HG03571 (cell line): ENCODE data around the gene MRPL27.

ENCODE experiments used
- ATAC-seq: cut with Tn5 transposase; IDR thresholded peaks from one replicate; pipeline ENCODE4 v1.9.1; 2021; ENCODE audit not compliant: unreplicated experiment

Gene MRPL27

GRCh38 chr17:50361561-50362480, 11.2 kb downstream of the MRPL27 start:
- no peak for ATAC-seq

GRCh38 chr17:50360486-50361115, 12.4 kb downstream of the MRPL27 start:
- no peak for ATAC-seq

- no peak for ATAC-seq
These were observed 13.0 kb downstream of the MRPL27 start for GRCh38 chr17:50359998-50360461.

GRCh38 chr17:50359005-50359699, 13.8 kb downstream of the MRPL27 start:
- ATAC-seq, result no peak

GRCh38 chr17:50358177-50358576, 14.8 kb downstream of the MRPL27 start:
- ATAC-seq, result no peak

- no peak for ATAC-seq
These were observed 16.0 kb downstream of the MRPL27 start for GRCh38 chr17:50356892-50357510.

DNA sequence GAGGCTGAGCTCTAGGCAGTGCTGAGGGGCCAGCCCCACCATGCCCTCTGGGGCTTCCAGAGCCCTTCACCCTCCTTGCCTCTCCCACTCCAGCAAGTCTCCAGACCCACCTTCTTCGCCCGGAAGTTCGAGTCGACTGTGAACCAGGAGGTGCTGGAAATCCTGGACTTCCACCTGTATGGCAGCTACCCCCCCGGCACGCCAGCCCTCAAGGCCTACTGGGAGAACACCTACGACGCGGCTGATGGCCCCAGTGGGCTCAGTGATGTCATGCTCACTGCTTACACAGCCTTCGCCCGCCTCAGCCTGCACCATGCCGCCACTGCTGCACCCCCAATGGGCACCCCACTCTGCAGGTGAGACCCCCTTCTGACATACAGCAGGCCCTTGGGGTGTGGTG, 16.6 kb downstream of the MRPL27 start:
- ATAC-seq, result no peak

GRCh38 chr17:50355701-50356341, 17.2 kb downstream of the MRPL27 start:
- no peak for ATAC-seq

DNA sequence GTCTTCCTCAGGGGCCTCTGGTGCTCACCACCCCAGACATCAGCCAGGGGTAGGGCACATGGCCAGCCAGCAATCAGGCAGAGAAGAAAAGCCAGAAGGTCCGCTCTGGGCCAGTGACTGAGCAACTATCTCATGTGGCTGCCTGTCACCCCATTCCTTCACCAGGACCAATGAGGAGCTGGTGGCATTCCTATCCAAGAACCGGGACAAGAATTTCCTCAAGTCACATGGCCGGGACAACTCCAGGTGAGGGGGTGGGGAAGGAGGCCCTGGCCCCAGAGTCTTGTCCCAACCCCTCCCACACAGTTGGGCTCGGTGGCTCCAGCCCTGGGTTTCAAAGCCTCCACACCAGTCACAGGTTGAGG, 17.7 kb downstream of the MRPL27 start:
- ATAC-seq, result no peak

- ATAC-seq, result no peak
These were observed 18.2 kb downstream of the MRPL27 start for GRCh38 chr17:50354776-50355175.

GRCh38 chr17:50354198-50354597, 18.8 kb downstream of the MRPL27 start:
- no peak for ATAC-seq

DNA sequence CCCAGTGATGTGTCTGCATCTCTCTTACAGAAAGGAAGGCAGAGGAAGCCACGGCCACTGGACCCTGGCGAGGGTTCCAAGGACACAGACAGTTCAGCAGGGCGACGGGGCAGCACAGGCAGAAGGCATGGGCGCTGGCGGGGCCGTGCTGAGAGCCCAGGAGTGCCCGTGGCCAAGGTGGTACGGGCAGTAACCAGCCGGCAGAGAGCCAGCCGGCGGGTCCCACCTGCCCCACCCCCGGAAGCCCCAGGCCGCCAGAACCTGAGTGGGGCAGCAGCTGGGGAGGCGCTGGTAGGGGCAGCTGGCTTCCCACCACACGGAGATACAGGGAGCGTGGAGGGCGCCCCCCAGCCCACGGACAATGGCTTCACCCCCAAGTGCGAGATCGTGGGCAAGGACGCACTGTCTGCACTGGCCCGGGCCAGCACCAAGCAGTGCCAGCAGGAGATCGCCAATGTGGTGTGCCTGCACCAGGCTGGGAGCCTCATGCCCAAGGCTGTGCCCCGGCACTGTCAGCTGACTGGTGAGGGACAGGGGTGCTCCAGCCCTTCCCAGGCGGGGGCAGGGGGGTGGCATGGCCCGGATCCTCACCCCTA, 19.3 kb downstream of the MRPL27 start:
- ATAC-seq, result no peak

- ATAC-seq, result no peak
These were observed 20.0 kb downstream of the MRPL27 start for GRCh38 chr17:50352693-50353599.

GRCh38 chr17:50352072-50352692, 20.8 kb downstream of the MRPL27 start:
- ATAC-seq, result no peak

- no peak for ATAC-seq
These were observed 22.3 kb downstream of the MRPL27 start for GRCh38 chr17:50350733-50351132.

DNA sequence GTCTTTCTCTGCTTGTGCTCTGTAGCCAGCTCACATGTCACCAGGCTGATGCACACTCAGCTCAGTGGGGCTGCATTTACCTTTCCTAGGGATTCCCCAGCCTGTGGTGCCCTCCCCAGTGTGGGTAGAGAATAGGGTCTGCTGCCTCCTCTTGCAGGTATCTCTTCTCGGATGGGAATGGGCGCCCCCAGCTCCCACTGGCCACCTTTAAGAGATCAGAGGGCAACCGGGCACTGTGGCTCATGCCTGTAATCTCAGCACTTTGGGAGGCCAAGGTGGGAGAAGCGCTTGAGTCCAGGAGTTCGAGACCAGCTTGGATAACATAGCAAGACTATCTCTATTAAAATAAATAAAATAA, 23.8 kb downstream of the MRPL27 start:
- no peak for ATAC-seq

DNA sequence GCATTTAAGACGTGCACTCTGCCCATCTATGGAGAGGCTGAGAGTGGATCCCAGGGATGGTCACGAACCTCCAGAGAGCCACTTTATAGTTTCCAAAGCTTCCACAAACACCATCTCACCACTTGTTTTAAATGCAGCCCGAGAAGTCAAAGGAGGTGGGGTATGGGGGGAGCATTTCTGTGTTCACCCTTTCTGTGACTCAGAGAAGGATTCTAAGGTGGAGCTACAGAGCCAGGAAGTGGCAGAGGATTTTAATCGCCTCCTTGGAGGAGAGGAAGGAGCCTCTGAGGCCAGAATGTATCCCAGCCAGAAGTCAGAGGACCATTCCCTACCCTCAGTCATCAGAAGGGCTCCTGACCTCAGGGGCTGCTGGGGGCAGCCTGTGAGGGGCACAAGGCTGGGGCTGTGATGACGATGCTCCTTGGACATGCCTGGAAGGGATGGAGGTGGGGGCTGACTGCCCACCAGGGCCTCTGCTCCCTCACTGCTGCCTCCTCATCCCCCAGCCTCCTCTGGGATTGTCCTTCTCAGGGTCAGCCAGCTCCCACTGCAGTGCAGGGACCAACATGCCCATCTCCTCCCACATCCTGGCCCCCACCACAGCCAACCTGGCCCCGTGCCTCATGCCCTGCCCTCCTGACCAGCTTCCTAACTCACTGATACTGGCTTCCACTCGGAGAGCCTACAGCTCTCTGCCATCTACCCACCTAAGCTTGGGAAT, 24.3 kb downstream of the MRPL27 start:
- no peak for ATAC-seq

GRCh38 chr17:50347894-50348291, 25.1 kb downstream of the MRPL27 start:
- no peak for ATAC-seq
